HG03097 (cell line): ENCODE results near the gene NBEA.
"Not testable (repeated sequence)": the region's sequence is repeated elsewhere in the genome, so short reads cannot be mapped to it uniquely, and the experiment has no call there.

Experiments
- ATAC-seq: cut with Tn5 transposase; IDR thresholded peaks from one replicate; pipeline ENCODE4 v1.9.1; 2021; ENCODE audit not compliant: unreplicated experiment, low FRiP score

Gene NBEA

GRCh38 chr13:34951528-34951927 lies 9.5 kb downstream of the NBEA start:
- ATAC-seq = no peak

DNA sequence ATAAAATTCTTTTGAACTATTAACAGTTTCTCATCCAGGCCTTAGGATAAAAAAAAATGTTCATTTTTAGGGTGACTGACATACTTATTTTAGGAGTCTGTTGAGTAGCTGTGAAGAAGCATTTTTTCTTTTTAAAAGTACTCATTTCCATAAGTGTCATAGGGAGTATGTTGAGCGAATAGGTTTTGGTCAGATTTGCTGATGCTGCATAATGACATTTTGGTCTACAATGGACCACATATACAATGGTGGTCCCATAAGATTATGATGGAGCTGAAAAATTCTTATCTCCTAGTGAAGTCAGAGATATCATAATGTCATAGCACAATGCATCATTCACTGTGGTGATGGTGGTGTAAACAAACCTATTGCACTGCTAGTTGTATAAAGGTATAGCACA lies 17.4 kb downstream of the NBEA start:
- ATAC-seq = no peak

GRCh38 chr13:34964558-34964957 lies 22.5 kb downstream of the NBEA start:
- no peak for ATAC-seq

- ATAC-seq = no peak
Observed at GRCh38 chr13:34967851-34968562, 25.9 kb downstream of the NBEA start.

DNA sequence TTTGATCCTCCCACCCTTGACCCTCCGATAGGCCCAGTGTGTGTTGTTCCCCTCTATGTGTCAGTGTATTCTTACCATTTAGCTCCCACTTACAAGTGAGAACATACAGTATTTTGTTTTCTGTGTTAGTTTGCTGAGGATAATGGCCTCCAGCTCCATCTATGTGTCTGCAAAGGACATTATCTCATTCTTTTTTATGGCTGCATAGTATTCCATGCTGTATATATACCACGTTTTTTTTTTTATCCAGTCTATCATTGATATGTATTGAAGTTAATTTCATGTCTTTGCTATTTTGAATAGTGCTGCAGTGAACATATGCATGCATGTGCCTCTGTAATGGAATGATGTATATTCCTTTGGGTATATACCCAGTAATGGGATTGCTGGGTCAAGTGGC lies 27.5 kb downstream of the NBEA start:
- not testable (repeated sequence) for ATAC-seq

- no peak for ATAC-seq
Observed at GRCh38 chr13:34970961-34971360, 28.9 kb downstream of the NBEA start.

DNA sequence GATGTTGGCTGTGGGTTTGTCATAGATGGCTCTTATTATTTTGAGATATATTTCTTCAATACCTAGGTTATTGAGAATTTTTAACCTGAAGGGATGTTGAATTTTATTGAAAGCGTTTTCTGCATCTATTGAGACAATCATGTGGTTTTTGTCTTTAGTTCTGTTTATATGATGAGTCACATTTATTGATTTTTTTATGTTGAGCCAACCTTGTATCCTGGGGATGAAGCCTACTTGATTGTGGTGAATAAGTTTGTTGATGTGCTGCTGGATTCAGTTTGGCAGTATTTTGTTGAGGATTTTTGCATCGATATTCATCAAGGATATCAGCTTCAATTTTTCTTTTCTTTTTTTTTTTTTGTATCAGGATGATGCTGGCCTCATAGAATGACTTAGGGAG lies 29.4 kb downstream of the NBEA start:
- no peak for ATAC-seq

DNA sequence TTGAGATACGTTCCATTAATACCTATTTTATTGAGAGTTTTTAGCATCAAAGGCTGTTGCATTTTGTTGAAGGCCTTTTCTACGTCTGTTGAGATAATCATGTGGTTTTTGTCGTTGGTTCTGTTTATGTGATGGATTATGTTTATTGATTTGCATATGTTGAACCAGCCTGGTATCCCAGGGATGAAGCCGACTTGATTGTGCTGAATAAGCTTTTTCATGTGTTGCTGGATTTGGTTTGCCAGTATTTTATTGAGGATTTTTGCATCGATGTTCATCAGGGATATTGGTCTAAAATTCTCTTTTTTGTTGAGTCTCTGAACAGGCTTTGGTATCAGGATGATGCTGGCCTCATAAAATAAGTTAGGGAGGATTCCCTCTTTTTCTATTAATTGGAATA lies 43.1 kb downstream of the NBEA start:
- ATAC-seq = not testable (repeated sequence)

DNA sequence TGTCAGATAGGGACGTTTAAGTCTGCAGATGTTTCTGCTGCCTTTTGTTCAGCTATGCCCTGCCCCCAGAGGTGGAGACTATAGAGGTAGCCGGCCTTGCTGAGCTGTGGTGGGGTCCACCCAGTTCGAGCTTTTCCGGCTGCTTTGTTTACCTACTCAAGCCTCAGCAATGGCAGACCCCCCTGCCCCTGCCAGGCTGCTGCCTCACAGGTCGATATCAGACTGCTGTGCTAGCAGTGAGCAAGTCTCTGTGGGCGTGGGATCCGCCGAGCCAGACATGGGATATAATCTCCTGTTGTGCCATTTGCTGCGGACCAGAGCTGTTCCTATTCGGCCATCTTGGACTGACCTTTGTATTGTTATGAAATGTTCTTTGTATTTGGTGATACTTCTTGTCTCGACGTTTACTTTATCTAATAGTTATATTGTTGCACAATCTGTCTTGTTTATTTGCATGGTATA lies 46.3 kb downstream of the NBEA start:
- no peak for ATAC-seq

- no peak for ATAC-seq
Observed at GRCh38 chr13:34990399-34991214, 48.5 kb downstream of the NBEA start.

GRCh38 chr13:34993470-34993869 lies 51.4 kb downstream of the NBEA start:
- no peak for ATAC-seq

GRCh38 chr13:35003734-35004133 lies 61.7 kb downstream of the NBEA start:
- not testable (repeated sequence) for ATAC-seq

GRCh38 chr13:35005051-35005450 lies 63.0 kb downstream of the NBEA start:
- no peak for ATAC-seq

DNA sequence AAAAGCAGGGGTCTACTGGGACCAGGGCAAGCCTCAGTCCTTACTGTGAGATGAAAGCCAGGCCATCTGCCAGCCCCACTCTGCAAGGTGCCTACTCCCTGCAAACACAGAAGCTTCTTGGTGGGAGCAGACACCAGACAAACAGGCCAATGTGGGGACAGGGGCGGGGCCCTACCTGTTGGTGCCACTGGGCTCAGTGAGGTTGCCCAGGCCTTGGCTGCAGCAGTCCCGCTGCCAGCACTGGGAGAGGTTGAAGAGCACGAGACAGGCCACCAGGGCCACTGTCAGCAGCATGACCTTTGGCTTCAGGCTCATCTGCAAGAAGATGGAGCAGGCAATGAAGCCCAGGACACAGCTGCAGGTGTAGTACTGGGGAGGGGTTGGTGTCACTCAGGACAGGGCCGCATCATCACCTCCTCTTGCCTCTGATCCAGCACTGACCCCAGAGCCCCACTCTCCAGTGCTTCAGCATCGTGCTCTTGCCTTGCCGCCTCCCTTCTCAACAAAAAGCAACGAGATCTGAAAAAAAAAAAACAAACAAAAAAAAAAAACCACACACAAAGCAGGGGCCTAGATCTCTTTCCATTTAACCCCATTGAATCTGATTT lies 72.6 kb downstream of the NBEA start:
- no peak for ATAC-seq

- no peak for ATAC-seq
Observed at GRCh38 chr13:35016362-35017112, 74.5 kb downstream of the NBEA start.

- no peak for ATAC-seq
Observed at GRCh38 chr13:35025314-35025713, 83.2 kb downstream of the NBEA start.

- no peak for ATAC-seq
Observed at GRCh38 chr13:35028338-35028867, 86.3 kb downstream of the NBEA start.

- ATAC-seq = no peak
Observed at GRCh38 chr13:35039012-35039411, 96.9 kb downstream of the NBEA start.

- ATAC-seq = no peak
Observed at GRCh38 chr13:35046587-35046986, 104.5 kb downstream of the NBEA start.

- ATAC-seq = no peak
Observed at GRCh38 chr13:35055705-35056104, 113.6 kb downstream of the NBEA start.

- no peak for ATAC-seq
Observed at GRCh38 chr13:35057858-35058257, 115.8 kb downstream of the NBEA start.
